Fibroblast of lung (primary cell): ENCODE results near the gene CORO2A. TPM values are rescaled to one million over a fixed set of nuclear protein-coding genes. Genes with fewer than 3 reads are reported as not detected.

Experiments
- DNase-seq, 2 donors: peaks; one replicate each; pipeline versions ENCODE4 v3.0.0 to v3.0.0-alpha.2; 2010; ENCODE audit warnings: low read depth in 2 of 2
- H2AFZ ChIP-seq: 2 replicates; pipeline ENCODE4 v1.5.1; 2012; ENCODE audit warnings: low read length, control low read depth, inconsistent platforms
- H3K27ac ChIP-seq: 2 replicates; pipeline ENCODE4 v1.5.1; 2011; ENCODE audit warnings: low read length, control low read depth; ENCODE audit not compliant: insufficient read depth
- H3K27me3 ChIP-seq: 2 replicates; pipeline ENCODE4 v1.5.1; 2011; ENCODE audit warnings: mild to moderate bottlenecking, low read length; ENCODE audit not compliant: control insufficient read depth, insufficient read depth
- H3K36me3 ChIP-seq: 2 replicates; pipeline ENCODE4 v1.5.1; 2011; ENCODE audit warnings: low read length; ENCODE audit not compliant: control insufficient read depth, insufficient read depth
- H3K4me1 ChIP-seq: 2 replicates; pipeline ENCODE4 v1.5.1; 2011; ENCODE audit warnings: low read length; ENCODE audit not compliant: control insufficient read depth, insufficient read depth; ENCODE audit errors: extremely low read depth
- H3K4me2 ChIP-seq: 2 replicates; pipeline ENCODE4 v1.5.1; 2011; ENCODE audit warnings: low read length, control low read depth; ENCODE audit not compliant: insufficient read depth; ENCODE audit errors: extremely low read depth
- H3K4me3 ChIP-seq, 4 experiments: fragments of 200-600 bp in 1 of 4; sonication (generic) in 1 of 4; replicated peaks in 1 of 4; 2 replicates each; pipeline ENCODE4 v1.5.1; 2011 to 2016; ENCODE audit warnings: low read length in 4 of 4, low read depth in 3 of 4, mild to moderate bottlenecking in 3 of 4, control low read depth in 2 of 4, inconsistent platforms in 1 of 4, mixed read lengths in 1 of 4; ENCODE audit not compliant: insufficient read depth in 1 of 4; ENCODE audit errors: control extremely low read depth in 1 of 4
- H3K79me2 ChIP-seq: 2 replicates; pipeline ENCODE4 v1.5.1; 2012; ENCODE audit warnings: mild to moderate bottlenecking, low read length, inconsistent platforms; ENCODE audit not compliant: control insufficient read depth, insufficient read depth
- H3K9ac ChIP-seq: 2 replicates; pipeline ENCODE4 v1.5.1; 2011; ENCODE audit warnings: mild to moderate bottlenecking, low read length, control low read depth; ENCODE audit not compliant: insufficient read depth
- H3K9me3 ChIP-seq: 2 replicates; pipeline ENCODE4 v1.5.1; 2012; ENCODE audit warnings: low read depth, low read length; ENCODE audit not compliant: control insufficient read depth, insufficient read depth
- H4K20me1 ChIP-seq: 2 replicates; pipeline ENCODE4 v1.5.1; 2011; ENCODE audit warnings: low read length; ENCODE audit not compliant: control insufficient read depth, insufficient read depth; ENCODE audit errors: extremely low read depth
- EZH2 ChIP-seq: IDR thresholded peaks from 2 replicates; pipeline ENCODE4 v1.5.1; 2012; ENCODE audit warnings: low read length, control low read depth, mild to moderate bottlenecking; ENCODE audit errors: missing control alignments
- polyA plus RNA-seq, 2 donors: library from polyadenylated mRNA; depleted of rRNA in 1 of 2; stranded (reverse) in 1 of 2; unstranded in 1 of 2; fragments of >200 nt; gene quantifications; 2 replicates each; pipeline ENCODE4 v1.2.1, GENCODE V29; 2011 to 2012; ENCODE audit warnings: missing spikeins in 1 of 2
- total RNA-seq: library from RNA; depleted of rRNA; stranded (reverse); fragments of >200 nt; gene quantifications from 2 replicates; pipeline ENCODE4 v1.2.1, GENCODE V29; 2014
- TF ChIP-seq, protein P1 (sequence below), 2 donors: IDR thresholded peaks in 1 of 2; conservative IDR thresholded peaks in 1 of 2; 1 replicate in 1 of 2; 2 replicates in 1 of 2; pipeline ENCODE4 v1.5.1; 2011 to 2012; ENCODE audit warnings: low read length in 2 of 2, control low read depth in 1 of 2, inconsistent platforms in 1 of 2, low read depth in 1 of 2, mild to moderate bottlenecking in 1 of 2

Gene CORO2A
- total and polyA plus RNA-seq, 2 donors (not counting 1 experiment from before 2014, with no cell fraction given): 0.11 to 0.50 TPM

DNA sequence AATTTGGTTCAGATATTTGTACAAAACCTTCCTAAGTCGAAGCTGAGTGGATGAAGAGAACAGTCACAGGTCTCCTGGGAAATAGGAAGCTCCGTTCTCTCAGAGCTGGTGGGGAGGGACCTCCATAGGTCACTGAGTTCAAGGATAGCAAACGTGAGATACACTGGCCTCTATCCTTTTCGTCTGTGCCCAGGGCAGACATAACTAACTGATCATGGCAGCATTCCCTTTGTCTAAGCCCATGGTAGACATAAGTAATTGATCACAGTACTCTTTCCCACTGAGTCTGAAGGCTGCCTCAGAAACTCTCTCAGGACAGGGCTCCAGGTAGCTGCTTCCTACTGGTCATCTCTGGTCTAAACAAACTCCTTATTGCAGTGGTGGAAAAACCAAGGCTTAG is 12.3 kb upstream of the CORO2A start:
- no peaks in the 10 kb centered on the region for H3K4me1 ChIP-seq
- no peaks in the 10 kb centered on the region for H3K9me3 ChIP-seq
- no peak for DNase-seq
- no peaks in the 10 kb centered on the region for H3K27me3 ChIP-seq
- no peak overlapping the region for H3K4me3 ChIP-seq
- peaks cover 9% of the 10 kb centered on the region for H3K36me3 ChIP-seq
- no peaks in the 10 kb centered on the region for H4K20me1 ChIP-seq
- no peak overlapping the region for H3K4me2 ChIP-seq
- H3K79me2 ChIP-seq: no peaks in the 10 kb centered on the region
- TF ChIP-seq EZH2: no peak
- no peak overlapping the region for H3K27ac ChIP-seq
- H3K9ac ChIP-seq: no peak overlapping the region
- H2AFZ ChIP-seq: no peak overlapping the region

DNA sequence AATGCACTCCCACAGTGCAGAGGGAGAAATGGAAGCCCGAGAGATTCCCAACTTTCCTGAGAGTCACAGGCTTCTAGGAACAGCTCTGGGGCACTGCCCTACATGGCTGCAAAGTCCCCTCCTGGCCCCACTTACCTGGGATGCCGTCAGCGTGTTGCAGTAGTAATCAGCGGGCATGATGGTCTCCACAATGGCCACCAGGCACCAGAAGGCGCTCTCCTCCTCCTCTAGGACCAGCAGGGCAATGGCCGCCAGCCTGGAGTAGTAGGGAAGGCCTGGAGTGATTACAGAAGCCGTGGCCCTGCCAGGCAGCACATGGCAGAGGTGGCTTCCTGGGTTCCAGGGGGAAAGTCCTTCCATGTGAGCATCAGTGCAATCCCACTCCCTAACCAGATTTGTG is 10.7 kb upstream of the CORO2A start:
- H2AFZ ChIP-seq: no peak overlapping the region
- TF ChIP-seq, protein P1, sequence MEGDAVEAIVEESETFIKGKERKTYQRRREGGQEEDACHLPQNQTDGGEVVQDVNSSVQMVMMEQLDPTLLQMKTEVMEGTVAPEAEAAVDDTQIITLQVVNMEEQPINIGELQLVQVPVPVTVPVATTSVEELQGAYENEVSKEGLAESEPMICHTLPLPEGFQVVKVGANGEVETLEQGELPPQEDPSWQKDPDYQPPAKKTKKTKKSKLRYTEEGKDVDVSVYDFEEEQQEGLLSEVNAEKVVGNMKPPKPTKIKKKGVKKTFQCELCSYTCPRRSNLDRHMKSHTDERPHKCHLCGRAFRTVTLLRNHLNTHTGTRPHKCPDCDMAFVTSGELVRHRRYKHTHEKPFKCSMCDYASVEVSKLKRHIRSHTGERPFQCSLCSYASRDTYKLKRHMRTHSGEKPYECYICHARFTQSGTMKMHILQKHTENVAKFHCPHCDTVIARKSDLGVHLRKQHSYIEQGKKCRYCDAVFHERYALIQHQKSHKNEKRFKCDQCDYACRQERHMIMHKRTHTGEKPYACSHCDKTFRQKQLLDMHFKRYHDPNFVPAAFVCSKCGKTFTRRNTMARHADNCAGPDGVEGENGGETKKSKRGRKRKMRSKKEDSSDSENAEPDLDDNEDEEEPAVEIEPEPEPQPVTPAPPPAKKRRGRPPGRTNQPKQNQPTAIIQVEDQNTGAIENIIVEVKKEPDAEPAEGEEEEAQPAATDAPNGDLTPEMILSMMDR (conservative IDR thresholded peaks at IDR 0.05 in 1 of 2, IDR thresholded peaks at IDR 0.05 in 1 of 2; ENCODE audit: low read depth in 1 of 2, low read length in 2 of 2): no peak
- no peak for TF ChIP-seq EZH2
- no peak overlapping the region for H3K4me3 ChIP-seq
- H3K36me3 ChIP-seq: peaks cover 6% of the 10 kb centered on the region
- H3K27ac ChIP-seq: no peak overlapping the region
- no peaks in the 10 kb centered on the region for H4K20me1 ChIP-seq
- H3K27me3 ChIP-seq: no peaks in the 10 kb centered on the region
- H3K4me1 ChIP-seq: no peaks in the 10 kb centered on the region
- H3K4me2 ChIP-seq: no peak overlapping the region
- no peak for DNase-seq
- H3K79me2 ChIP-seq: no peaks in the 10 kb centered on the region
- no peak overlapping the region for H3K9ac ChIP-seq
- H3K9me3 ChIP-seq: no peaks in the 10 kb centered on the region

DNA sequence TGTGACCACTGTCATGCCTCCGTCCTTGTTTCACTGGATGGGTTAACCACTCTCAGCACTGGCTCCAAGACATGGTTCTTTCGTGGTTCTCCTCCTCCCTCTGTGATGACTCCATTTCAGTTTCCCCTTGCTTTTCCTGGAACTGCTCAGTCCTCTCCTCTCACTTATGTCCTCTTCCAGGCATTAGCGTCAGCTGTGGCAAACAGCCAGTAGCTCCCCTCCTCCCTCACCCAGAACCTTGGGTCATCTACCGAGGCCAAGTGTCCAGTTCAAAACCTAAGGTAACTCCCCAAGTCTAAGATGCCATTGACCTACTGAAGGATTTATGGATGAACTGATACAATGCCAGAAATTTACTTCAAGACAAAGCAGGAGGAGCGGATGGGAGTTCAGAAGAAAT is 9.8 kb upstream of the CORO2A start:
- TF ChIP-seq EZH2: no peak
- TF ChIP-seq, protein P1 (conservative IDR thresholded peaks at IDR 0.05 in 1 of 2, IDR thresholded peaks at IDR 0.05 in 1 of 2; ENCODE audit: low read depth in 1 of 2, low read length in 2 of 2): no peak
- no peak for DNase-seq
- Histone ChIP-seq H3K79me2 (no peaks in the 10 kb centered on the region), H4K20me1 (no peaks in the 10 kb centered on the region), H3K36me3 (peaks cover 2% of the 10 kb centered on the region), H3K9me3 (no peaks in the 10 kb centered on the region), H3K27me3 (no peaks in the 10 kb centered on the region), H3K27ac (no peak overlapping the region), H3K4me3 (no peak overlapping the region), H3K4me2 (no peak overlapping the region), H3K4me1 (no peaks in the 10 kb centered on the region), H3K9ac (no peak overlapping the region), H2AFZ (no peak overlapping the region)
